ENCODE data around the gene TEX14.
A peak's percentile ranks its signal among the peaks of the same experiment; 100 is the strongest.
"Not testable (repeated sequence)": the region's sequence is repeated elsewhere in the genome, so short reads cannot be mapped to it uniquely, and the experiment has no call there.

TEX14 gene

GRCh38 chr17:58692239-58693055 lies 602 bp upstream of the TEX14 start, which contains the start of gene RAD51C:
TSS of gene RAD51C (plus strand) at chr17:58692602. CDS start at chr17:58692644, 42 bp downstream.
- peak; percentile 69 for DNase-seq (ENCODE audit: low read depth, low spot score)

GRCh38 chr17:58690033-58690432 lies 1.8 kb downstream of the TEX14 start:
- DNase-seq (ENCODE audit: low read depth, low spot score): not testable (repeated sequence)

- no peak for DNase-seq (ENCODE audit: low read depth, low spot score)
Measured at GRCh38 chr17:58688521-58688920, 3.3 kb downstream of the TEX14 start.

GRCh38 chr17:58686980-58687379 lies 4.9 kb downstream of the TEX14 start:
- no peak for DNase-seq (ENCODE audit: low read depth, low spot score)

GRCh38 chr17:58684462-58684861 lies 7.4 kb downstream of the TEX14 start:
- DNase-seq (ENCODE audit: low read depth, low spot score): not testable (repeated sequence)

- DNase-seq (ENCODE audit: low read depth, low spot score): no peak
Measured at GRCh38 chr17:58684003-58684402, 7.8 kb downstream of the TEX14 start.

- DNase-seq (ENCODE audit: low read depth, low spot score): no peak
Measured at GRCh38 chr17:58680038-58680369, 11.8 kb downstream of the TEX14 start.

GRCh38 chr17:58679263-58680037 lies 12.4 kb downstream of the TEX14 start:
- no peak for DNase-seq (ENCODE audit: low read depth, low spot score)

GRCh38 chr17:58678287-58678686 lies 13.6 kb downstream of the TEX14 start:
- DNase-seq (ENCODE audit: low read depth, low spot score): not testable (repeated sequence)

GRCh38 chr17:58677194-58677880 lies 14.5 kb downstream of the TEX14 start:
- DNase-seq (ENCODE audit: low read depth, low spot score): no peak

- no peak for DNase-seq (ENCODE audit: low read depth, low spot score)
Measured at GRCh38 chr17:58671969-58672368, 19.9 kb downstream of the TEX14 start.

- DNase-seq (ENCODE audit: low read depth, low spot score): no peak
Measured at GRCh38 chr17:58669853-58670252, 22.0 kb downstream of the TEX14 start.

GRCh38 chr17:58668598-58668935 lies 23.3 kb downstream of the TEX14 start:
- no peak for DNase-seq (ENCODE audit: low read depth, low spot score)

- no peak for DNase-seq (ENCODE audit: low read depth, low spot score)
Measured at GRCh38 chr17:58667934-58668597, 23.8 kb downstream of the TEX14 start.

- DNase-seq (ENCODE audit: low read depth, low spot score): no peak
Measured at GRCh38 chr17:58666858-58667267, 25.0 kb downstream of the TEX14 start.

GRCh38 chr17:58665946-58666857 lies 25.6 kb downstream of the TEX14 start:
- DNase-seq (ENCODE audit: low read depth, low spot score): no peak

GRCh38 chr17:58664302-58664701 lies 27.5 kb downstream of the TEX14 start:
- DNase-seq (ENCODE audit: low read depth, low spot score): no peak

GRCh38 chr17:58661499-58661898 lies 30.3 kb downstream of the TEX14 start:
- no peak for DNase-seq (ENCODE audit: low read depth, low spot score)

GRCh38 chr17:58660621-58661020 lies 31.2 kb downstream of the TEX14 start:
- no peak for DNase-seq (ENCODE audit: low read depth, low spot score)

- not testable (repeated sequence) for DNase-seq (ENCODE audit: low read depth, low spot score)
Measured at GRCh38 chr17:58659714-58660084, 32.1 kb downstream of the TEX14 start.

All from activated CD4-positive, CD25-positive, alpha-beta regulatory T cell treated with anti-CD3 and anti-CD28 coated beads, Interleukin-2, amount 50 U/mL, for 16 hours (primary cell).